Endothelial cell of umbilical vein (primary cell): ENCODE data around the gene USB1. TPM values are rescaled to one million over a fixed set of nuclear protein-coding genes. Genes with fewer than 3 reads are reported as not detected.

Source experiments
- BruUV-seq: library from RNA; stranded (reverse); fragments of 400-500 nt; replicated peaks from 2 replicates; lab custom pipeline; 2021; lab: Mats Ljungman, UMichigan
- CTCF ChIA-PET: fragments of 300-600, 350-600 bp; sonication (Branson Sonifier 250); formaldehyde crosslinking; loops from one replicate; lab custom pipeline; 2021; ENCODE audit warnings: antibody characterized with exemption, inconsistent platforms; lab: Charles Lee
- POLR2A ChIA-PET: fragments of 300-600, 350-600 bp; sonication (Branson Sonifier 250); formaldehyde crosslinking; loops from one replicate; lab custom pipeline; 2021; ENCODE audit warnings: antibody characterized with exemption, inconsistent platforms; lab: Charles Lee
- DNase-seq: peaks from one replicate; pipeline ENCODE4 v3.0.0-alpha.2; 2011; ENCODE audit warnings: low read depth, low spot score
- FAIRE-seq: peaks from 2 replicates; lab custom pipeline; 2011; peaks lifted over from hg19 to GRCh38; lab: Jason Lieb, UNC
- H2AFZ ChIP-seq: 2 replicates; pipeline ENCODE4 v1.6.0; 2012; ENCODE audit warnings: low read depth, low read length, control low read depth, inconsistent platforms
- H3K27ac ChIP-seq: 2 replicates; pipeline ENCODE4 v1.5.1; 2011; ENCODE audit warnings: low read depth, mild to moderate bottlenecking, control low read depth, low read length, moderate library complexity; ENCODE audit not compliant: insufficient read depth
- H3K27me3 ChIP-seq, 2 experiments: 2 replicates each; pipeline versions ENCODE4 v1.6.0 to v1.6.1; 2011; ENCODE audit warnings: low read length in 2 of 2, mixed read lengths in 1 of 2; ENCODE audit not compliant: control insufficient read depth in 2 of 2, insufficient read depth in 2 of 2
- H3K36me3 ChIP-seq, 2 experiments: 2 replicates in 1 of 2; 3 replicates in 1 of 2; pipeline ENCODE4 v1.5.1; 2011; ENCODE audit warnings: low read length in 2 of 2, mild to moderate bottlenecking in 1 of 2, moderate library complexity in 1 of 2; ENCODE audit not compliant: control insufficient read depth in 2 of 2, insufficient read depth in 2 of 2; ENCODE audit errors: extremely low read depth in 1 of 2
- H3K4me1 ChIP-seq: 3 replicates; pipeline ENCODE4 v1.5.1; 2011; ENCODE audit warnings: mild to moderate bottlenecking, low read length; ENCODE audit not compliant: control insufficient read depth, insufficient read depth; ENCODE audit errors: extremely low read depth
- H3K4me2 ChIP-seq: 2 replicates; pipeline ENCODE4 v1.6.1; 2011; ENCODE audit warnings: low read length, control low read depth, mixed read lengths; ENCODE audit not compliant: insufficient read depth
- H3K4me3 ChIP-seq, 3 experiments: fragments of 200-600 bp in 1 of 3; sonication (generic), shearing (Covaris generic) in 1 of 3; replicated peaks in 1 of 3; 2 replicates each; pipeline ENCODE4 v1.5.1; 2011 to 2016; ENCODE audit warnings: control low read depth in 3 of 3, low read length in 3 of 3, mild to moderate bottlenecking in 2 of 3, inconsistent platforms in 1 of 3, low read depth in 1 of 3, moderate library complexity in 1 of 3; ENCODE audit not compliant: insufficient read depth in 1 of 3
- H3K79me2 ChIP-seq: 2 replicates; pipeline ENCODE4 v1.6.0; 2012; ENCODE audit warnings: low read length, inconsistent platforms; ENCODE audit not compliant: control insufficient read depth, insufficient read depth
- H3K9ac ChIP-seq: replicated peaks from 2 replicates; pipeline ENCODE3; 2011; ENCODE audit warnings: low read length, control low read depth; ENCODE audit not compliant: insufficient read depth; ENCODE audit errors: extremely low read depth
- H3K9me1 ChIP-seq: replicated peaks from 3 replicates; pipeline ENCODE4 v1.6.0; 2011; ENCODE audit warnings: mild to moderate bottlenecking, low read length; ENCODE audit not compliant: control insufficient read depth, insufficient read depth; ENCODE audit errors: extremely low read depth
- H3K9me3 ChIP-seq: replicated peaks from 2 replicates; pipeline ENCODE4 v1.5.1; 2012; ENCODE audit warnings: low read length, inconsistent platforms; ENCODE audit not compliant: control insufficient read depth, insufficient read depth
- H4K20me1 ChIP-seq: replicated peaks from 2 replicates; pipeline ENCODE3; 2011; ENCODE audit warnings: mild to moderate bottlenecking, low read length; ENCODE audit not compliant: control insufficient read depth, insufficient read depth; ENCODE audit errors: extremely low read depth
- CTCF ChIP-seq, 2 donors: IDR thresholded peaks; 1 replicate in 1 of 2; 2 replicates in 1 of 2; pipeline ENCODE4 v1.5.1; 2011; ENCODE audit warnings: low read length in 2 of 2, mild to moderate bottlenecking in 2 of 2, moderate library complexity in 2 of 2, control low read depth in 1 of 2, inconsistent platforms in 1 of 2, low read depth in 1 of 2; ENCODE audit not compliant: insufficient read depth in 1 of 2; ENCODE audit errors: extremely low read depth in 1 of 2
- EZH2 ChIP-seq: IDR thresholded peaks from 2 replicates; pipeline ENCODE4 v1.6.1; 2012; ENCODE audit warnings: borderline replicate concordance, low read depth, mild to moderate bottlenecking, moderate library complexity, low read length, inconsistent platforms; ENCODE audit not compliant: severe bottlenecking
- FOS ChIP-seq: IDR thresholded peaks from 2 replicates; pipeline ENCODE4 v1.6.1; 2011; ENCODE audit warnings: mild to moderate bottlenecking, low read length, moderate library complexity, borderline replicate concordance; ENCODE audit not compliant: insufficient read depth
- GATA2 ChIP-seq: IDR thresholded peaks from 2 replicates; pipeline ENCODE4 v1.7.0; 2011; ENCODE audit warnings: low read depth, mild to moderate bottlenecking, moderate library complexity, mixed read lengths, low read length; ENCODE audit not compliant: insufficient read length, insufficient read depth
- JUN ChIP-seq: IDR thresholded peaks from 2 replicates; pipeline ENCODE4 v1.6.1; 2011; ENCODE audit warnings: borderline replicate concordance, low read depth; ENCODE audit not compliant: insufficient read length, insufficient read depth
- MAX ChIP-seq: IDR thresholded peaks from 2 replicates; pipeline ENCODE4 v1.6.1; 2011; ENCODE audit not compliant: insufficient read depth, insufficient read length
- MYC ChIP-seq: IDR thresholded peaks from one replicate; pipeline ENCODE4 v1.6.1; 2011; ENCODE audit warnings: mild to moderate bottlenecking, low read depth, low read length
- POLR2A ChIP-seq: IDR thresholded peaks from 2 replicates; pipeline ENCODE4 v1.6.1; 2012; ENCODE audit warnings: low read depth, mild to moderate bottlenecking, control low read depth, low read length
- POLR2AphosphoS5 ChIP-seq: IDR thresholded peaks from 2 replicates; pipeline ENCODE4 v1.6.1; 2012; ENCODE audit warnings: low read depth, mild to moderate bottlenecking, control low read depth, low read length, moderate library complexity; ENCODE audit not compliant: insufficient read depth
- dilution Hi-C: fragments of 300-500 bp; cut with MboI; formaldehyde crosslinking; loops from one replicate; pipeline ENCODE4 v1.15.0; 2019; ENCODE audit warnings: low sequenced_read_pairs; ENCODE audit not compliant: extremely low pct_ligation_motif_present
- intact Hi-C: fragments of 100-400 bp; cut with micrococcal nuclease; formaldehyde crosslinking; loops from one replicate; pipeline ENCODE4 v1.10.0; 2022
- polyA plus RNA-seq, 4 experiments: library from polyadenylated mRNA; depleted of rRNA in 3 of 4; stranded (reverse) in 3 of 4; unstranded in 1 of 4; fragments of >200 nt; gene quantifications; 2 replicates each; pipeline versions ENCODE4 v1.2.1 to v1.2.3, GENCODE V29; 2011 to 2012; ENCODE audit warnings: missing spikeins in 1 of 4
- total RNA-seq: library from RNA; stranded (reverse); gene quantifications from 2 replicates; pipeline ENCODE4 v1.2.3, GENCODE V29; 2021

Gene USB1
- total and polyA plus RNA-seq, 2 donors (not counting 3 experiments of a cell fraction or from before 2014, with no cell fraction given): 64.6 to 83.8 TPM

DNA sequence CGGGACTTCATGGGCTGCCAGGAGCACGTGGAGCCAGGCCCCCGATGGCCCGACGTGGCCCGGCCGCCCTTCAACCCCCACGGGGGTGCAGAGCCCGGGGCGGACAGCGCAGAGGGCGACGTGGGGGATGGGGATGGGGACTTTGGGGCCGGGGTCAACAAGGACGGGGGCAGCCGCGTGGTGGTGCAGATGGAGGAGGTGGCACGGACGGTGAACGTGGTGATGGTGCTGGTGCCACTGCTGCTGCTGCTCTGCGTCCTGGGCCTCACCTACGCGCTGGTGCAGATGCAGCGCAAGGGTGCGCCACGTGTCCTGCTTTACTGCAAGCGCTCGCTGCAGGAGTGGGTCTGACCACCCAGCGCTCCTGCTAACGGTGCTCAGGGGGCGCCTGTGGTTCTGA, 43.9 kb downstream of the USB1 start:
- Histone ChIP-seq H3K9me1 (no peaks in the 10 kb centered on the region), H3K4me1 (no peaks in the 10 kb centered on the region), H3K27ac (no peak overlapping the region), H4K20me1 (no peaks in the 10 kb centered on the region), H3K9ac (no peak overlapping the region), H2AFZ (no peak overlapping the region), H3K4me2 (no peak overlapping the region), H3K79me2 (no peaks in the 10 kb centered on the region), H3K4me3 (no peak overlapping the region), H3K36me3 (no peaks in the 10 kb centered on the region), H3K9me3 (no peaks in the 10 kb centered on the region), H3K27me3 (no peaks in the 10 kb centered on the region)
- intact Hi-C loops: no loop called here
- FAIRE-seq (no peak), DNase-seq (no peak)
- BruUV-seq: no TSS peak
- POLR2A ChIA-PET: no interaction called here
- CTCF ChIA-PET: no interaction called here
- TF ChIP-seq CTCF (IDR thresholded peaks at IDR 0.05; ENCODE audit: extremely low read depth in 1 of 2, insufficient read depth in 1 of 2, low read depth in 1 of 2, low read length in 2 of 2) (no peak), GATA2 (no peak), MYC (no peak), EZH2 (no peak), POLR2A (no peak), JUN (no peak), POLR2AphosphoS5 (no peak), FOS (no peak), MAX (no peak)
- dilution Hi-C loops: no loop called here
